GM19467 (cell line): Measurements from ENCODE around the gene KRTAP9-4.
"Not testable (repeated sequence)": the region's sequence is repeated elsewhere in the genome, so short reads cannot be mapped to it uniquely, and the experiment has no call there.

ENCODE experiments used
- ATAC-seq: cut with Tn5 transposase; IDR thresholded peaks from one replicate; pipeline ENCODE4 v1.9.1; 2021; ENCODE audit warnings: mild to moderate bottlenecking, moderate library complexity; ENCODE audit not compliant: unreplicated experiment

KRTAP9-4 gene

DNA sequence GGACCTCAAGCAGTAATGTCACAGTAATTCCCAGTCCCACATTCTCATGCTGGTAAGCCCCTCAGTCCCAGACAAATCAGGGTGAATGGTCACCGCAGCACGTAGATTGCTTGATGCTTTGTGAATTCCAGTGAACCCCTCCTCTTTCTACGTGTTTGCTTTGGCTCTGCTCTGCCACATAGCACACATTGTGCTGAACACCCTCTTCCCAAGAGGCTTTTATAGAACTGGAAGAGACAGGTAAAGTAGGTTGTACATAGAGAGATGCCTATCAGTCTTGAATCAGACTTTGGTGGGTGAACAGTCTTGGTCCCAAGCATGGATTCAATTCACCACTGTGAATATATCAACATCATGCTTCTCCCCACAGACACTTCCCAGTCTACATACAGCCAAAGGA lies 15.1 kb downstream of the KRTAP9-4 start:
- no peak for ATAC-seq

DNA sequence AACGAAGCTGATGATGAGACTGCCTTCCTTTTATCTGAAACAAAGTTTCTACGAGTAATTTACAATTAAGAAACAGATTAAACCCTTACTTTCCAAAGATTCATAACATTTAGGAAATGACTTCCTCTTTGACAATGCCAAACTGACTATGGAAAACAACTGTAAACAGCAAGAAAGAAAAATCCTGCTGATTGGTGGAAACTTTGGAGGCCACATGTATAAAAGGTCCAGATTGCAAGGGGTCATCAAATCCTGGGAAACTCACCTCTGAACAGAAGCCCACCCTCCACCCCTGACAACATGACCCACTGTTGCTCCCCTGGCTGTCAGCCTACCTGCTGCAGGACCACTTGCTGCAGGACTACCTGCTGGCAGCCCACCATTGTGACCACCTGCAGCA lies 15.6 kb downstream of the KRTAP9-4 start, which contains the start of gene KRTAP9-6:
TSS of gene KRTAP9-6 (plus strand) at position 301 of the 400 bp plus-strand sequence. CDS start at position 301, 0 bp downstream.
- no peak for ATAC-seq

DNA sequence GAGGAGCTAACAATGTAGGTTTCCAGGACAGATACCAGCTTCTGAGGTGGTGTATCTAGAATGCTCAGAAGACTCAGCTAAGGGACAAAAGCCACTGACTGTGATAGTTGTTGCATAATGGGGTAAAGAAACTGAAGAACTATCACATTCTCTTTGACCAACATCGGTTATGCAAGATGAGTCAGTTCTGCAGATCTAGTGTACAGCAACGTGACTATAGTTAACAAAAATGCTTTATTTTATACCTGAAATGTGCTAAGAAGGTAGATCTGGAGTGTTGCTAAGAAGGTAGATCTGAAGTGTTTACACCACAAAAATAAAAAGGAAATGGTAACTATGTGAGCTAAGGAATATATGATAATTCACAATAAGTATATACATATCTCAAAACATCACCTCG lies 18.2 kb downstream of the KRTAP9-4 start:
- ATAC-seq: no peak

DNA sequence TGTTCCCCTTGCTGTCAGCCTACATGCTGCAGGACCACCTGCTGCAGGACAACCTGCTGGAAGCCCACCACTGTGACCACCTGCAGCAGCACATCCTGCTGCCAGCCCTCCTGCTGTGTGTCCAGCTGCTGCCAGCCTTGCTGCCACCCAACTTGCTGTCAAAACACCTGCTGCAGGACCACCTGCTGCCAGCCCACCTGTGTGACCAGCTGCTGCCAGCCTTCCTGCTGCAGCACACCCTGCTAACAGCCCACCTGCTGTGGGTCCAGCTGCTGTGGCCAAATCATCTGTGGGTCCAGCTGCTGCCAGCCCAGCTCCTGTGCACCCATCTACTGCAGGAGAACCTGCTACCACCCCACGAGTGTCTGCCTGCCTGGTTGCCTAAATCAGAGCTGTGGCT lies 21.8 kb downstream of the KRTAP9-4 start:
- not testable (repeated sequence) for ATAC-seq

DNA sequence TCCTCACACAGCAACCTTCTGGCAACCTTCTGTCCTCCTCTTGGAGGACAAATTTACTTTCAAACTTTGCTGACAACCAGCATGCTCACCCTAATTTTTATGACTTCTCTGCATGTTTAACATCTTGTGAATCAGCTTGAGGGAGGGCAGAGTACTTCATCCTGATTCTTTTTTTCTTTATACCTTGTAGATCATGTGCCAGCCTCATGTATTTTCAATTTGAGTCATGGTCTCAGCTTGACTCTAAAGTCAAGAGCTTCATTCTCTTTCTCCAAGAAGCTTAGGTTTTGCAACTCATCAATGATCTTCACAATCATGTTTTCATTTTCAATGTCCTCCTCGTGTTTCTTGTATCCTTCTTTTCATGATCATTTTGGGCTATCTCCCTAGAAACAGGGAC lies 22.4 kb downstream of the KRTAP9-4 start:
- ATAC-seq: no peak

DNA sequence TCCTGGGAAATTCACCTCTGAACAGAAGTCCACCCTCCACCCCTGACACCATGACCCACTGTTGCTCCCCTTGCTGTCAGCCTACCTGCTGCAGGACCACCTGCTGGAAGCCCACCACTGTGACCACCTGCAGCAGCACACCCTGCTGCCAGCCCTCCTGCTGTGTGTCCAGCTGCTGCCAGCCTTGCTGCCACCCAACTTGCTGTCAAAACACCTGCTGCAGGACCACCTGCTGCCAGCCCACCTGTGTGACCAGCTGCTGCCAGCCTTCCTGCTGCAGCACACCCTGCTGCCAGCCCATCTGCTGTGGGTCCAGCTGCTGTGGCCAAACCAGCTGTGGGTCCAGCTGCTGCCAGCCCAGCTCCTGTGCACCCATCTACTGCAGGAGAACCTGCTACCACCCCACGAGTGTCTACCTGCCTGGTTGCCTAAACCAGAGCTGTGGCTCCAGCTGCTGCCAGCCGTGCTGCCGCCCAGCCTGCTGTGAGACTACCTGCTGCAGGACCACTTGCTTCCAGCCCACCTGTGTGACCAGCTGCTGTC lies 26.2 kb downstream of the KRTAP9-4 start, which contains the start of gene KRTAP9-7:
TSS of gene KRTAP9-7 (plus strand) at position 51 of the 543 bp plus-strand sequence. CDS start at position 51, 0 bp downstream.
- ATAC-seq: not testable (repeated sequence)

DNA sequence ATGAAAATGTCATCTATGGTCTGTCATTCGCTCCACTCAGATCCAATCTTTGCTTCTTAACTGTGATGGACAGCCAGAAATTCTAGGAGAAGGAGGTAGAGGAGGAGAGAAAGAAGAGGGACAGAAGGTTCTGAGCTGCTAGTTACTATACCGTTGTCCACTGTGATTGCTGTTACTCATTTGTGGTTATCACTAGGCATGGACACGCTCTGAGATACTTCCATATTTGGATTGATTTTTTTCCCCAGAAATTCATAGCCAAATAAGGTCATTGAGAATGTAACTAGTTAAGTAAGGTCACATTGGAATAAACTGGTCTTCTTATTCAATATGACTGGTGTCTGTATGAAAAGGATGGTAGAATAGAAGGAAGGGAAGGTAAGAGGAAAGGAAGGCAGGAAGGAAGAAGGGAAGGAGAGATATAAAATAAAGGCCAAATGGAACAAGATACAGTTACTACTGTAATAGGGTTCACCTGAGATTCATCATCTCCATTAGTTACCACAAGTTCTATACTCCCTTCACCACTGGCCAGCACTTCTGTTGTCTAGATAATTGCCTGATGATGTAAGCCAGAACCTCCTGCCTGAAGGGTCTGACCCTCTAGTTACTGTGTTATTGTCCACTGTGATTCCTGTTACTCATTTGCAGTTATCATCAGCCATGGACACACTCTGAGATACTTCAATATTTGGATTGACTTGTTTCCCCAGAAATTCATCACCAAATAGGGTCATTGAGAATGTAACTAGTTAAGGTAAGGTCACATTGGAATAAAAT lies 28.9 kb downstream of the KRTAP9-4 start:
- ATAC-seq: no peak

- no peak for ATAC-seq
These were observed 34.6 kb downstream of the KRTAP9-4 start for GRCh38 chr17:41284043-41284442.

DNA sequence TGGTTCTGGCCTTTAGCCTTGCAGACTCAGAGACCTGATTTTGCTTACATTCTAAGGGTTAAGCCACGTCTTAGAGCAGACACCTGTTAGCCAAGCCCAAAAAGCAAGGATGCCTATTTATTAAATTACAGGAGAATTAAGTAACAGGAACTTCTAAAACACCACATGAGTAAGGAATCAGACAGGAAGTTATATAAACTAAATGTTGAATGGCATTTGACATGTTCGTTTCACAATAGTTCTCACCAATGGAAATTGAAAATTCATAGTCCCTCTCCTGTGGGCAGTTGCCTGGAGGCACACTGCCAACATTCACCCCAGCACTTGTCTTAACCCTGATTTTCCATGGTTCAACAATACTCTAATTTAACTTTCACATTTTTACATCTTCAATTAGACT lies 35.1 kb downstream of the KRTAP9-4 start:
- ATAC-seq: no peak

- no peak for ATAC-seq
These were observed 37.6 kb downstream of the KRTAP9-4 start for GRCh38 chr17:41287050-41287449.

DNA sequence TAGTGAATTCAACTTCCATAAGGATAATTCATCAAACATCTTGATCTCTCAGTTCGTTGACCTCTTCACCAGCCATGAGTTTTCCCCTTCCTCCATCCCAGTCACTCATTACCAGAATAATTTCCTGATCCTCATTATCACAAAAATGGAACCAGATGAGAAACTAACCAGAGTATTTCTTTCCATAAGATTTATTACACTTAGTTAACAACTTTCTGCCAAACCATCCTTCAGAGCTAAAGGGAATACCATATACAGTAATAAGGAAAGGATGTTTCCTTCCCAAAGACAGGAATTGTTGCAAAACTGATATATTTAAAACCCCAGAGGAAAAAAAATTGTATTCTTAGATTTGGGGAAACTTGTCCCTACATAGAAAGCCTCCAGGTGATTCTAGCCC lies 44.5 kb downstream of the KRTAP9-4 start:
- no peak for ATAC-seq

GRCh38 chr17:41296846-41297245 lies 47.4 kb downstream of the KRTAP9-4 start:
- no peak for ATAC-seq

DNA sequence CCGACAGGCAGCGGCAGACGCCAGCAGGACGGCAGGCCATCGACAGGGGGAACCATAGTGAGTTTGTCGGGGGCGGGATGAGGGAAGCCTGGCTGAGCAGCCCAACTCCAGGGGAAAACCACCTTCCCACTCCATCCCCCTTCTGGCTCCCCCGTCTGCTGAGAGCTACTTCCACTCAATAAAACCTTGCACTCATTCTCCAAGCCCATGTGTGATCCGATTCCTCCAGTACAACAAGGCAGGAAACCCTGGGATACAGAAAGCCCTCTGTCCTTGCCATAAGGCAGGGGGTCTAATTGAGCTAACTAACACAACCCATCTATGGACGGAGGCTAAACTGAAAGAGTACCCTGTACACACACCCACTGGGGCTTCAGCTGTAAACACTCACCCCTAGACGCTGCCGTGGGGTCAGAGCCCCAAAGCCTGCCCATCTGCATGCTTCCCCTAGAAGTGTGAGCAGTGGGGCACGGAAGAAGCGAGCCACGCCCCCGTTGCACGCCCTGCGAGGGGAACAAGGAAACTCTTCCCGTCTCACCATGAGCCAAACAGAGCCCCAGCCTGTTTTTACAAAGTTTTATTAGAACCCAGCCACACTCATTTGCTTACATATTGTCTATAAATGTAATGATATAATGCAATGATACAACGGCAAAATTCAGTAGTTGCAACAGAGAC lies 49.1 kb downstream of the KRTAP9-4 start:
- no peak for ATAC-seq
